Karpas-422 (cell line): ENCODE results near the gene DCUN1D3. TPM values are rescaled to one million over a fixed set of nuclear protein-coding genes. Genes with fewer than 3 reads are reported as not detected.
"Not testable (repeated sequence)": the region's sequence is repeated elsewhere in the genome, so short reads cannot be mapped to it uniquely, and the experiment has no call there.

Source experiments
- DNase-seq: peaks from one replicate; pipeline ENCODE4 v3.0.0-alpha.2; 2015
- H2AFZ ChIP-seq: fragments of 200-600 bp; sonication (generic); 2 replicates; pipeline ENCODE4 v1.6.1; 2014; ENCODE audit warnings: antibody characterized with exemption, low read length, mixed read lengths
- H3K27ac ChIP-seq: fragments of 200-600 bp; sonication (generic); 2 replicates; pipeline ENCODE4 v1.5.1; 2014; ENCODE audit warnings: mild to moderate bottlenecking, low read length, moderate library complexity
- H3K27me3 ChIP-seq: fragments of 200-600 bp; sonication (generic); 2 replicates; pipeline ENCODE4 v1.6.1; 2014; ENCODE audit warnings: low read length, mixed read lengths
- H3K36me3 ChIP-seq: fragments of 200-600 bp; sonication (generic); 2 replicates; pipeline ENCODE4 v1.6.1; 2014; ENCODE audit warnings: low read length, mixed read lengths; ENCODE audit not compliant: insufficient read depth
- H3K4me1 ChIP-seq: fragments of 200-600 bp; sonication (generic); 2 replicates; pipeline ENCODE4 v1.6.1; 2014; ENCODE audit warnings: mild to moderate bottlenecking, low read length, mixed read lengths
- H3K4me2 ChIP-seq: fragments of 200-600 bp; sonication (generic); 2 replicates; pipeline ENCODE4 v1.6.1; 2014; ENCODE audit warnings: low read length, low read depth, mild to moderate bottlenecking; ENCODE audit not compliant: poor library complexity, severe bottlenecking
- H3K4me3 ChIP-seq: fragments of 200-600 bp; sonication (generic); 2 replicates; pipeline ENCODE4 v1.5.1; 2014; ENCODE audit warnings: mild to moderate bottlenecking, antibody characterized with exemption, low read length, mixed read lengths
- H3K79me2 ChIP-seq: fragments of 200-600 bp; sonication (generic); 2 replicates; pipeline ENCODE4 v1.6.1; 2014; ENCODE audit warnings: mild to moderate bottlenecking, low read length, mixed read lengths
- H3K9ac ChIP-seq: fragments of 200-600 bp; sonication (generic); 2 replicates; pipeline ENCODE4 v1.6.0; 2014; ENCODE audit warnings: low read length
- H3K9me2 ChIP-seq: fragments of 200-600 bp; sonication (generic), shearing (Covaris generic); replicated peaks from 2 replicates; pipeline ENCODE4 v1.6.0; 2014; ENCODE audit warnings: mild to moderate bottlenecking, low read length, moderate library complexity; ENCODE audit not compliant: insufficient read depth
- H3K9me3 ChIP-seq: fragments of 300-700, 200-600 bp; sonication (generic); 2 replicates; pipeline ENCODE4 v1.6.1; 2014; ENCODE audit warnings: low read length, mixed read lengths
- H4K20me1 ChIP-seq: fragments of 200-600 bp; sonication (generic); 2 replicates; pipeline ENCODE4 v1.6.1; 2014; ENCODE audit warnings: mild to moderate bottlenecking, antibody characterized with exemption, low read length, low read depth; ENCODE audit not compliant: insufficient read depth
- total RNA-seq: library from RNA; depleted of rRNA; stranded (reverse); fragments of >200 nt; shearing (Covaris generic); gene quantifications from 2 replicates; pipeline ENCODE4 v1.2.3, GENCODE V29; 2014; ENCODE audit warnings: low replicate concordance; rRNA removed

DCUN1D3 gene, protein sequence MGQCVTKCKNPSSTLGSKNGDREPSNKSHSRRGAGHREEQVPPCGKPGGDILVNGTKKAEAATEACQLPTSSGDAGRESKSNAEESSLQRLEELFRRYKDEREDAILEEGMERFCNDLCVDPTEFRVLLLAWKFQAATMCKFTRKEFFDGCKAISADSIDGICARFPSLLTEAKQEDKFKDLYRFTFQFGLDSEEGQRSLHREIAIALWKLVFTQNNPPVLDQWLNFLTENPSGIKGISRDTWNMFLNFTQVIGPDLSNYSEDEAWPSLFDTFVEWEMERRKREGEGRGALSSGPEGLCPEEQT
- 6.2 and 7.3 TPM in 2 replicates for total RNA-seq

DNA sequence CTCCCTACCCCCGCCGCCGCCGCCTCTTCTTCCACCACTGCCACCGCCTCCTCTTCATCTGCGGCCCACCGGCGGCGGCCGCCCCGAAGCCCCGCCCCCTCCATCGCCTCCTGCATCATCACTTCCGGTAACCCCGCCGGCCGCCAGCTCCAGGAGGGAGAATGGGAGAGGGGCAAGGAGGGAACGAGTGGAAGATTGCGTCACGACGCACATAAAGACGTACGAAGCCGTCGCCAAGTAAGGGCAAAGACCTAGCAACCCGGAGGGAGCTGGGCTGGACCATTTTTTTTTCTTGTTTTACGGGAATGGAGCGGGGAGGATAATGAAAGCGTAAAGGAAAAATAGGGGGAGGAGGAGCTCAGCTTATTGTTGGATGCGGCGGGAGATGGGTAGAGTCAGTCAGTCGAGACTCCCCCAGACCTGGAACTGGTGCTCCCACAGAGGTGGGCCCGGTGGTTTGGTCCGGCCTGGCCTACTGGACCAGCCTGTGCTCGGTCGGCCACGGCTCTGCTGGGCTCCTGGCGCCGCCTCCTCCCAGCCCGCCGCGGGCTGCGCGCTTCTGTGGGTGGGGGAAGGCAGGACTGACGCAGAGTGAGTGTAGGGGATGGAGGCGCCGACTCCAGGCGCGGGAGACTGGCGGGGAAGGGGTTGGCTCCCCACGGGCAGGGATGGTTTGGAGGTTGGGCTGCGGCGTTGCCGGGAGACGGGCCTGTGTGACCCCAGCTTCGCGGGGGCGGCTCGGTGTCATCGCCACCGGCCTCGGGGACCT is at the start of gene DCUN1D3, which contains the start of gene LYRM1:
Gene DCUN1D3 (minus strand): TSS at position 60 of the 769 bp plus-strand sequence. CDS start 37,820 bp downstream, outside the sequence.
Gene LYRM1 (plus strand): TSS at position 473 of the 769 bp plus-strand sequence. CDS start 14,785 bp downstream, outside the sequence.
- Histone ChIP-seq H4K20me1 (peaks cover 26% of the 10 kb centered on the region; the same call in 1 of the 2 replicates), H3K9me3 (no peaks in the 10 kb centered on the region), H3K9me2 (no peaks in the 10 kb centered on the region), H3K27ac (peak within 1 kb of the TSS; percentile 89), H3K4me1 (peaks cover 56% of the 10 kb centered on the region), H3K4me2 (peak within 1 kb of the TSS; percentile 96), H3K27me3 (no peaks in the 10 kb centered on the region), H3K4me3 (peak within 1 kb of the TSS; percentile 88), H3K36me3 (peaks cover 18% of the 10 kb centered on the region; the same call in 1 of the 2 replicates), H2AFZ (peak within 1 kb of the TSS; percentile 71), H3K79me2 (peaks cover 57% of the 10 kb centered on the region), H3K9ac (peak within 1 kb of the TSS; percentile 79)
- DNase-seq = peak; percentile 98

- Histone ChIP-seq H3K27me3 (no peaks in the 10 kb centered on the region), H2AFZ (no peak overlapping the region), H3K9me3 (no peaks in the 10 kb centered on the region), H3K79me2 (no peaks in the 10 kb centered on the region), H3K9ac (no peak overlapping the region), H3K4me3 (no peak overlapping the region), H3K4me1 (no peaks in the 10 kb centered on the region; the same call in 1 of the 2 replicates), H4K20me1 (no peaks in the 10 kb centered on the region), H3K27ac (no peak overlapping the region), H3K36me3 (no peaks in the 10 kb centered on the region), H3K9me2 (no peaks in the 10 kb centered on the region), H3K4me2 (no peak overlapping the region)
- DNase-seq = no peak
Observed at GRCh38 chr16:20949660-20950059, 49.5 kb upstream of the DCUN1D3 start.

DNA sequence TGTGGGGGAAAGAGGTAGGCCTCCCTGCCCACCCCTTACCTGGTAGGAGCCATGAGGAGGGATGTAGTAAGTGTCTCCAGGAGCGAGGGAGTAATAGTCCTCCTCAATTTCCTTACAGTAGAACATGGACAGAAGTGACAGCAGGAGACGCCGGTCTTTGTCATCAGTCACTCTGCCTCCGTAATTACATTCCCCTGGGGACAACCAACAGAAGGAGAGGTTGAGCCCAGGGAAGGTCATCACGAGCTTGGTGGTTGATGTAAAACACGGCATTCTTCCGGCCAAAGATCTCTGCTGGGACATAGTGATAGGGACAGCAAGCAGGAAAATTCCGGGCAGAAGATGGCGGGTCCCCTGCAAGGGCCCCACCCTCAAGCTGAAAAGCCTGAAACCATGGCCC is 48.3 kb upstream of the DCUN1D3 start:
- DNase-seq = no peak
- H2AFZ ChIP-seq = no peak overlapping the region
- H4K20me1 ChIP-seq = no peaks in the 10 kb centered on the region

GRCh38 chr16:20946015-20946629 is 46.0 kb upstream of the DCUN1D3 start:
- Histone ChIP-seq H3K9ac (no peak overlapping the region), H3K4me2 (no peak overlapping the region), H3K9me3 (no peaks in the 10 kb centered on the region), H3K4me3 (no peak overlapping the region), H3K4me1 (no peaks in the 10 kb centered on the region; the same call in 1 of the 2 replicates), H3K36me3 (no peaks in the 10 kb centered on the region), H2AFZ (no peak overlapping the region), H3K9me2 (no peaks in the 10 kb centered on the region), H4K20me1 (no peaks in the 10 kb centered on the region), H3K79me2 (no peaks in the 10 kb centered on the region), H3K27me3 (no peaks in the 10 kb centered on the region), H3K27ac (no peak overlapping the region)
- no peak for DNase-seq

More for the DNA sequence above, 48.3 kb upstream of the DCUN1D3 start:
- no peaks in the 10 kb centered on the region for H3K79me2 ChIP-seq
- H3K9me3 ChIP-seq = no peaks in the 10 kb centered on the region
- H3K4me2 ChIP-seq = no peak overlapping the region
- no peaks in the 10 kb centered on the region for H3K27me3 ChIP-seq
- H3K4me1 ChIP-seq = no peaks in the 10 kb centered on the region; the same call in 1 of the 2 replicates
- no peak overlapping the region for H3K9ac ChIP-seq
- H3K36me3 ChIP-seq = no peaks in the 10 kb centered on the region
- H3K4me3 ChIP-seq = no peak overlapping the region
- H3K9me2 ChIP-seq = no peaks in the 10 kb centered on the region
- H3K27ac ChIP-seq = no peak overlapping the region

DNA sequence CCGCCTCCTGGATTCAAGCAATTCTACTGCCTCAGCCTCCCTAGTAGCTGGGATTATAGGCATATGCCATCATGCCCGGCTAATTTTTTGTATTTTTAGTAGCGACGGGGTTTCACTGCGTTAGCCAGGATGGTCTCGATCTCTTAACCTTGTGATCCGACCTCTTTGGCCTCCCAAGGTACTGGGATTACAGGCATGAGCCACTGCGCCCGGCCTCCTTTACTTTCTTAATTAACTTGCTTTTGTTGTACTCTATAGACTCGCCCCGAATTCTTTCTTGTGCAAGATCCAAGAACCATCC is 45.4 kb upstream of the DCUN1D3 start:
- not testable (repeated sequence) for H2AFZ ChIP-seq, H3K4me2 ChIP-seq, H3K27ac ChIP-seq, H3K79me2 ChIP-seq, H4K20me1 ChIP-seq, H3K9me2 ChIP-seq, DNase-seq, H3K27me3 ChIP-seq, H3K4me3 ChIP-seq, H3K9me3 ChIP-seq, H3K36me3 ChIP-seq, H3K9ac ChIP-seq, H3K4me1 ChIP-seq

DNA sequence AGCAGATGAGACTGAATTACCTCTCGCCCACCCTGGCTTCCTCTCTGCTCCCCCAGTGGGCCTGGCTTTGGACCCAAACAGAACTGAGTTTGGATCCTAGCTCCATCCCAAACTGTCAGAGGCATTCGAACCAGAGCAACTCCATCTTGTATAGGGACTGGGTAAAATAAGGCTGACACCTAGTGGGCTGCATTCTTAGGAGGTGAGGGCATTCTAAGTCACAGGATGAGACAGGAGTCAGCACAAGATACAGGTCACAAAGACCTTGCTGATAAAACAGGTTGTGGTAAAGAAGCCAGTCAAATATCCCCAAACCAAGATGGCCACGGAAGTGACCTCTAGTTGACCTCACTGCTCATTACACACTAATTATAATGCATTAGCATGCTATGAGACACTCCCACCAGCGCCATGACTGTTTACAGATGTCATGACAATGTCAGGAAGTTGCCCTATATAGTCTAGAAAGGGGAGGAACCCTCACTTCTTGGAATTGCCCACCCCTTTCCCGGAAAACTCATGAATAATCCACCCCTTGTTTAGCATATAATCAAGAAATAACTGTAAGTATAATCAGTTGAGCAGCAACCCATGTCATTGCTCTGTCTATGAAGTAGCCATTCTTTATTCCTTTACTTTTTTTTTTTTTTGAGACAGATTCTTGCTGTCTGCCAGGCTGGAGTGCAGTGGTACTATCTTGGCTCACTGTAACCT is 44.9 kb upstream of the DCUN1D3 start:
- H3K9me3 ChIP-seq = no peaks in the 10 kb centered on the region
- no peak overlapping the region for H3K4me3 ChIP-seq
- H2AFZ ChIP-seq = peak overlapping the region; percentile 76

DNA sequence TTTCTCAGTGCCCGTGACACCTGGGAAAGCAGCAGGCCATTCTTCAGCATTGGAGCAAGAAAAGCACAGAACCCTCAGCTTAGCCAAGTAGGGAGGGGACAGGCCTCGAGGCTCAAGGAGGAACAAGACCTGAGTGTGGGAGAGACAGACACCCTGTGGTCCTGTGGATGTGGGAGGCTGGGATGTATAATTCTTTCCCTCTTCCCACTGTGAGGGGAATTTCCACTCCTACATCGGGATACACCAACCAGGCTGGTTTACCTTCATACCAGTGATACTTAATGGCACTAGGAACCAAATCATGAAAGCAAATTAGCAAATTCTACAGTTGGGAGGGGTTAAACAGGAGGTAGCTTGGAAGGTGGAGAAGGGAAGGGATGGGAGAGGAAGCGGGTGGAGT is 42.1 kb upstream of the DCUN1D3 start:
- H2AFZ ChIP-seq = no peak overlapping the region
- no peaks in the 10 kb centered on the region for H3K36me3 ChIP-seq
- H3K9me3 ChIP-seq = no peaks in the 10 kb centered on the region
- no peaks in the 10 kb centered on the region for H4K20me1 ChIP-seq
- no peak overlapping the region for H3K4me2 ChIP-seq
- H3K4me1 ChIP-seq = no peaks in the 10 kb centered on the region; the same call in 1 of the 2 replicates
- no peaks in the 10 kb centered on the region for H3K9me2 ChIP-seq
- H3K4me3 ChIP-seq = no peak overlapping the region
- H3K9ac ChIP-seq = no peak overlapping the region
- no peak overlapping the region for H3K27ac ChIP-seq
- H3K79me2 ChIP-seq = no peaks in the 10 kb centered on the region
- no peaks in the 10 kb centered on the region for H3K27me3 ChIP-seq
- no peak for DNase-seq

More for the DNA sequence above, 44.9 kb upstream of the DCUN1D3 start:
- Histone ChIP-seq H3K4me2 (no peak overlapping the region), H3K4me1 (no peaks in the 10 kb centered on the region; the same call in 1 of the 2 replicates), H3K9ac (no peak overlapping the region), H3K9me2 (no peaks in the 10 kb centered on the region), H3K79me2 (no peaks in the 10 kb centered on the region), H3K27ac (no peak overlapping the region), H4K20me1 (no peaks in the 10 kb centered on the region), H3K27me3 (no peaks in the 10 kb centered on the region), H3K36me3 (no peaks in the 10 kb centered on the region)
- peak; percentile 64 for DNase-seq
